MM.1S (cell line): Measurements from ENCODE around the gene GNG13.

Experiments
- DNase-seq: peaks from one replicate; pipeline ENCODE4 v3.0.0-alpha.2; 2015
- H2AFZ ChIP-seq: fragments of 300-600 bp; sonication (generic); 2 replicates; pipeline ENCODE4 v1.6.0; 2016; ENCODE audit warnings: antibody characterized with exemption, low read length
- H3F3A ChIP-seq: fragments of 300-600 bp; sonication (generic); 2 replicates; pipeline ENCODE4 v1.6.1; 2016; ENCODE audit warnings: mild to moderate bottlenecking, antibody characterized with exemption, low read length, moderate library complexity, mixed read lengths; ENCODE audit not compliant: insufficient read depth
- H3K27ac ChIP-seq: fragments of 300-600 bp; sonication (generic); 2 replicates; pipeline ENCODE4 v1.5.1; 2016; ENCODE audit warnings: mild to moderate bottlenecking, low read length
- H3K27me3 ChIP-seq: fragments of 300-600 bp; sonication (generic); replicated peaks from 2 replicates; pipeline ENCODE4 v1.6.0; 2016; ENCODE audit warnings: low read length; ENCODE audit not compliant: insufficient read depth
- H3K36me3 ChIP-seq: fragments of 300-600 bp; sonication (generic); replicated peaks from 2 replicates; pipeline ENCODE4 v1.6.1; 2016; ENCODE audit warnings: mild to moderate bottlenecking, low read length, mixed read lengths; ENCODE audit not compliant: insufficient read depth
- H3K4me1 ChIP-seq: fragments of 300-600 bp; sonication (generic); 2 replicates; pipeline ENCODE4 v1.6.1; 2016; ENCODE audit warnings: low read length, mixed read lengths
- H3K4me2 ChIP-seq: fragments of 300-600 bp; sonication (generic); 2 replicates; pipeline ENCODE4 v1.6.0; 2016; ENCODE audit warnings: low read depth, low read length
- H3K4me3 ChIP-seq: fragments of 300-600 bp; sonication (generic); 2 replicates; pipeline ENCODE4 v1.5.1; 2016; ENCODE audit warnings: low read length, mixed read lengths
- H3K79me2 ChIP-seq: fragments of 300-600 bp; sonication (generic); 2 replicates; pipeline ENCODE4 v1.6.1; 2016; ENCODE audit warnings: mixed run types, low read length, mixed read lengths
- H3K9ac ChIP-seq: fragments of 300-600 bp; sonication (generic); 2 replicates; pipeline ENCODE4 v1.6.1; 2016; ENCODE audit warnings: low read length, mixed read lengths
- H3K9me2 ChIP-seq: fragments of 300-600 bp; sonication (generic); replicated peaks from 2 replicates; pipeline ENCODE4 v1.6.1; 2016; ENCODE audit warnings: mild to moderate bottlenecking, low read length, mixed read lengths; ENCODE audit not compliant: insufficient read depth
- H3K9me3 ChIP-seq: fragments of 300-600 bp; sonication (generic); replicated peaks from 2 replicates; pipeline ENCODE4 v1.6.1; 2016; ENCODE audit warnings: mild to moderate bottlenecking, low read length, mixed read lengths; ENCODE audit not compliant: insufficient read depth
- H4K20me1 ChIP-seq: fragments of 300-600 bp; sonication (generic); 2 replicates; pipeline ENCODE4 v1.6.1; 2016; ENCODE audit warnings: mild to moderate bottlenecking, low read length, moderate library complexity, mixed read lengths; ENCODE audit not compliant: insufficient read depth
- CTCF ChIP-seq: fragments of 300-600 bp; sonication (generic); IDR thresholded peaks from 2 replicates; pipeline ENCODE4 v1.5.1; 2016; ENCODE audit warnings: antibody characterized with exemption, low read length, mixed read lengths
- EZH2 ChIP-seq: fragments of 300-600 bp; sonication (generic); optimal IDR thresholded peaks from 2 replicates; pipeline ENCODE3; 2017; ENCODE audit warnings: low read depth, mild to moderate bottlenecking, antibody characterized with exemption, low read length, mixed read lengths
- EZH2phosphoT487 ChIP-seq: fragments of 300-600 bp; sonication (generic); IDR thresholded peaks from 2 replicates; pipeline ENCODE4 v1.6.1; 2018; ENCODE audit warnings: antibody characterized with exemption, low read length

GNG13 gene

DNA sequence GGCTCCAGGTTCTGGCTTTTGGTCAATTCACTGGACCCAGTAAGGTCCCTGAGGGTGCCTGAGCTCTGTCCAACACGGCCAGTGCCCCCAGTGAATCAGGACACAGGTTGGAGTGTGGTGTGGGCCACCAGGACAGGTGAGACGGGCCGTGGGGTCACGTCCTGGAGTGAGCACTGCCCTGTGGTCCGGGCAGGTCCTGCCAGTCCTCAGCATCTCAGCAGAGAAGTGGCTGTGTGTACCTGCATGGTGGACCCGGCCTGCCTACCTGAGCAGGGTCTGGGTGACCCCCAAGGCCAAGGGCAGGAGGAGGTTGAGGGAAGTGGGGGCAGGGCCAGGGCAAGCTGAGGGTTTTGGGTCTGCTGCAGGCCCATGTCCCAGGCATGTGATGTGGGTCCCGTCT lies 1.9 kb upstream of the GNG13 start:
- H3K4me1 ChIP-seq: no peaks in the 10 kb centered on the region
- H3K9me3 ChIP-seq: no peaks in the 10 kb centered on the region
- TF ChIP-seq EZH2phosphoT487: no peak
- TF ChIP-seq CTCF: no peak
- TF ChIP-seq EZH2: no peak
- no peak overlapping the region for H2AFZ ChIP-seq
- H3K9ac ChIP-seq: no peak overlapping the region
- no peak for DNase-seq
- H3F3A ChIP-seq: no peaks in the 10 kb centered on the region
- no peak overlapping the region for H3K4me3 ChIP-seq
- no peak overlapping the region for H3K4me2 ChIP-seq
- H3K27me3 ChIP-seq: peaks cover 12% of the 10 kb centered on the region; the same call in 1 of the 2 replicates
- H4K20me1 ChIP-seq: no peaks in the 10 kb centered on the region
- no peaks in the 10 kb centered on the region for H3K79me2 ChIP-seq
- H3K27ac ChIP-seq: no peak overlapping the region
- H3K36me3 ChIP-seq: no peaks in the 10 kb centered on the region
- no peaks in the 10 kb centered on the region for H3K9me2 ChIP-seq

DNA sequence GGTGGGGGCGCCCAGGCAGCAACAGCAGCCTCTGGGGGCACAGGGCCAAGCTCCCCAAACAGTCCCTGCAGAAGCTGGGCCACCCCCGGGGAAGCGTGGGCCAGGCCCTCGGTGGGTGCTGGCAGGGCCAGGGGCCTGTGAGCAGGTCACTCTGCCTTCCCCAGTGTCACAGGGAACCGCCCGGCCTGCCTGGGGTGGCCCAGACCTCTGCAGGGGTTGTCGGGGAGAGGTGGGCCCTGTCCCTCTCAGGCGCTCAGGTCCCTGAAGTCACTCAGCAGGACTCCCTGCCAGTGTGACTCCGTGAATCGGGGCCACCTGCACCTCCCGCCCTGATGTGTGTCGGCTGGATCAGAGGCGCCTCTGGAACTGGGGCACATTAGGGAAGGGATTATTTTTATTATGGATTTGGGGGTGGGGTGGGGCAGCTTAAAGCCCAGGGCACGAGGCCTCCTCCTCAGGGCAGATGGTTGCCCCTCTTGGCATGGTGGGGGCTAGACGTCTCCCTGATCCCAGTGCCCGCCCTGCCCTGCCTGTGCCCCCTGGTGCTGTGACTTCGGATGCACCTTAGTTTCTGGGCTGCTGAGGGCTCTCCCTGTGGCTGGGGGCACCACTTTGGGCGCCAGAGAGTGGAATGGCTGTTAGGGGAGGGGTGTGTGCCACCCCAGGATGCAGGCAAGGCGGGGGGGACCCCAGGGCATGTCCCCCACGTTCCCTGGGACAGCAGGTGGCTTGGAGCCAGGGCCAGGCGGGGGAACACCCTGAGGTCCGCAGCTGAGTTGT lies 1.2 kb upstream of the GNG13 start:
- Histone ChIP-seq H3K4me2 (no peak overlapping the region), H3K27ac (no peak overlapping the region), H3K4me3 (no peak overlapping the region), H4K20me1 (no peaks in the 10 kb centered on the region), H3K79me2 (no peaks in the 10 kb centered on the region), H3K9me3 (no peaks in the 10 kb centered on the region), H3K27me3 (peaks cover 12% of the 10 kb centered on the region; the same call in 1 of the 2 replicates), H2AFZ (no peak overlapping the region), H3K4me1 (no peaks in the 10 kb centered on the region), H3F3A (no peaks in the 10 kb centered on the region), H3K36me3 (no peaks in the 10 kb centered on the region), H3K9me2 (no peaks in the 10 kb centered on the region), H3K9ac (no peak overlapping the region)
- TF ChIP-seq EZH2phosphoT487 (no peak), CTCF (no peak), EZH2 (no peak)
- DNase-seq: no peak

DNA sequence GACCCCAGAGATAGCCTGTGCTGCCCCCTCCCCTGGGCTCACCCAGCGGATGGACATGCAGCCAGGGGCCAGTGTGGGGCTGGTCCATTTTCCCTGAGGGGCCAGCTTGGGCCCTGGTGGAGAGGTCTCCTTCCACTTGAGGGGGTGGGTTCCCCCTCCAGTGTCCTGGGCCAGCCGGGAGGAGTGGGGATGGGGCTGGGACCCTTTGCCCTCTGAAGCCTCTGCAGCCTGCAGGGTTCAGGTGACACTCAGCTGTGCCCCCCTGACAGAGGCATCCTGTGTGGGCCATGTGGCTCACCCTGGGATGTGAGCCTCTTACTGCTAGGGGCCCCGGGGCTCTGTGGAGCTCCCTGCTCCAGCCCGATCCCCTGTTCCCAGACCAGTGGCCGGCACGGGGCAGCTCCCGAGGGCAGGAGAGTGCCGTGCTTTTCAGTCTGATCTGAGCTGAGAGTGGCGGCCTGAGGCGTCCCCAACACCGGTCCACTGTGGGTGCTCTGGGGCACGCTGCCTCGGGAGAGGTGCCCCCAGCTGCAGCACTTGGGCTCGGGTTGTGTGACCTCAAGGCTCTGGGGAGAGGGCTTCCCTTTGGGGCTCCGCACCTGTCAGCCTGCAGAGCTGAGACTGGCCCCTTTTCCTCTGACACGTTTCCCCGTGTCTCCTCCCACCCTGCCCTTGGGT lies 439 bp upstream of the GNG13 start:
- Histone ChIP-seq H3K4me1 (no peaks in the 10 kb centered on the region), H3K36me3 (no peaks in the 10 kb centered on the region), H3K9me3 (no peaks in the 10 kb centered on the region), H3K79me2 (no peaks in the 10 kb centered on the region), H3K9me2 (no peaks in the 10 kb centered on the region), H3K9ac (no peak overlapping the region), H3K27me3 (peaks cover 12% of the 10 kb centered on the region; the same call in 1 of the 2 replicates), H3K4me3 (no peak overlapping the region), H3F3A (no peaks in the 10 kb centered on the region), H3K27ac (no peak overlapping the region), H3K4me2 (no peak overlapping the region), H4K20me1 (no peaks in the 10 kb centered on the region), H2AFZ (no peak overlapping the region)
- TF ChIP-seq CTCF (no peak), EZH2phosphoT487 (no peak), EZH2 (no peak)
- no peak for DNase-seq
